HepG2 (cell line): ENCODE measurements around the gene COL18A1. TPM values are rescaled to one million over a fixed set of nuclear protein-coding genes. Genes with fewer than 3 reads are reported as not detected.
A peak's percentile ranks its signal among the peaks of the same experiment; 100 is the strongest.

Source experiments
- ATAC-seq: fragments of 200-7000 bp; cut with Tn5 transposase; 3 replicates; pipeline ENCODE4 v1.9.1; 2020; ENCODE audit warnings: mild to moderate bottlenecking, moderate library complexity
- BruUV-seq: library from RNA; stranded (reverse); fragments of 400-500 nt; replicated peaks from 2 replicates; lab custom pipeline; 2021; lab: Mats Ljungman, UMichigan
- CTCF ChIA-PET: fragments of 300-600 bp; formaldehyde crosslinking; extraction: SDS; loops from one replicate; lab custom pipeline; 2021; ENCODE audit warnings: low total read pairs, inconsistent platforms, low intra/inter-chr PET ratio; lab: Yijun Ruan, JAX
- POLR2A ChIA-PET: fragments of 350-600 bp; sonication (Branson Sonifier 250); formaldehyde crosslinking; loops from one replicate; lab custom pipeline; 2020; ENCODE audit warnings: antibody characterized with exemption, inconsistent platforms; lab: Yijun Ruan, JAX
- DNase-seq: peaks from one replicate; pipeline ENCODE4 v3.0.0-alpha.2; 2015; ENCODE audit warnings: low spot score
- FAIRE-seq: peaks from 3 replicates; lab custom pipeline; 2011; peaks lifted over from hg19 to GRCh38; lab: Jason Lieb, UNC
- H2AFZ ChIP-seq: one replicate; pipeline ENCODE4 v1.6.1; 2011; ENCODE audit warnings: low read length, inconsistent platforms
- H3K27ac ChIP-seq: fragments of 300-600 bp; 3 replicates; pipeline ENCODE4 v1.8.0; 2011; ENCODE audit warnings: mixed run types, mild to moderate bottlenecking, mixed read lengths, low read length, inconsistent platforms; ENCODE audit not compliant: insufficient read depth; ENCODE audit errors: extremely low read length
- H3K27me3 ChIP-seq, 2 experiments: fragments of 200-600 bp in 1 of 2; 2 replicates in 1 of 2; 3 replicates in 1 of 2; pipeline versions ENCODE4 v1.6.0 to v1.8.0; 2011; ENCODE audit warnings: low read length in 2 of 2, mild to moderate bottlenecking in 2 of 2, moderate library complexity in 2 of 2, inconsistent platforms in 1 of 2; ENCODE audit not compliant: insufficient read depth in 2 of 2, control insufficient read depth in 1 of 2
- H3K36me3 ChIP-seq, 2 experiments: fragments of 200-600 bp in 1 of 2; replicated peaks in 1 of 2; 2 replicates in 1 of 2; 3 replicates in 1 of 2; pipeline versions ENCODE4 v1.5.1 to v1.8.0; 2011; ENCODE audit warnings: low read length in 2 of 2, inconsistent platforms in 1 of 2; ENCODE audit not compliant: insufficient read depth in 2 of 2, control insufficient read depth in 1 of 2
- H3K4me1 ChIP-seq: 2 replicates; pipeline ENCODE4 v1.5.1; 2012; ENCODE audit warnings: low read length, inconsistent platforms; ENCODE audit not compliant: insufficient read depth
- H3K4me2 ChIP-seq: 2 replicates; pipeline ENCODE4 v1.6.0; 2011; ENCODE audit warnings: low read depth, low read length, inconsistent platforms
- H3K4me3 ChIP-seq, 3 experiments: fragments of 200-600 bp in 1 of 3; sonication (generic), shearing (Covaris generic) in 1 of 3; replicated peaks in 1 of 3; 2 replicates each; pipeline ENCODE4 v1.5.1; 2011 to 2016; ENCODE audit warnings: low read length in 3 of 3, inconsistent platforms in 2 of 3, low read depth in 2 of 3, mild to moderate bottlenecking in 2 of 3, control low read depth in 1 of 3, mixed read lengths in 1 of 3; ENCODE audit not compliant: insufficient read depth in 1 of 3
- H3K79me2 ChIP-seq: one replicate; pipeline ENCODE4 v1.6.1; 2011; ENCODE audit warnings: low read length, inconsistent platforms; ENCODE audit not compliant: insufficient read depth
- H3K9ac ChIP-seq: 2 replicates; pipeline ENCODE4 v1.6.0; 2011; ENCODE audit warnings: mild to moderate bottlenecking, low read depth, low read length, inconsistent platforms; ENCODE audit not compliant: insufficient read depth
- H3K9me3 ChIP-seq: 2 replicates; pipeline ENCODE4 v1.5.1; 2012; ENCODE audit warnings: mild to moderate bottlenecking, low read length
- H4K20me1 ChIP-seq: 2 replicates; pipeline ENCODE4 v1.6.0; 2011; ENCODE audit warnings: inconsistent platforms, mild to moderate bottlenecking, low read length, moderate library complexity; ENCODE audit not compliant: insufficient read depth
- AGO1 ChIP-seq: fragments of 200-400 bp; formaldehyde crosslinking; IDR thresholded peaks from 2 replicates; pipeline ENCODE4 v1.6.1; 2017; ENCODE audit warnings: mild to moderate bottlenecking, low read depth, low read length, moderate library complexity; ENCODE audit not compliant: poor library complexity, severe bottlenecking
- ELF3 ChIP-seq: IDR thresholded peaks from 2 replicates; pipeline ENCODE4 v1.6.1; 2016; ENCODE audit warnings: missing genetic modification reagents, missing compliant biosample characterization
- ELF4 ChIP-seq: sonication (generic); formaldehyde crosslinking; IDR thresholded peaks from 2 replicates; pipeline ENCODE4 v1.5.0; 2020; ENCODE audit warnings: missing genetic modification reagents, mild to moderate bottlenecking, moderate library complexity, borderline replicate concordance
- FOXA3 ChIP-seq: IDR thresholded peaks from 2 replicates; pipeline ENCODE4 v1.6.1; 2016; ENCODE audit warnings: missing genetic modification reagents, missing compliant biosample characterization
- HDAC1 ChIP-seq: sonication (generic); formaldehyde crosslinking; IDR thresholded peaks from 2 replicates; pipeline ENCODE4 v1.5.1; 2020; ENCODE audit warnings: mild to moderate bottlenecking, missing genetic modification reagents
- HMG20B ChIP-seq: conservative IDR thresholded peaks from 2 replicates; pipeline ENCODE4 v1.6.1; 2016; ENCODE audit warnings: missing genetic modification reagents, missing compliant biosample characterization
- HNRNPUL1 ChIP-seq: fragments of 200-400 bp; formaldehyde crosslinking; IDR thresholded peaks from 2 replicates; pipeline ENCODE4 v1.6.1; 2017; ENCODE audit warnings: low read depth, mild to moderate bottlenecking, low read length, moderate library complexity
- KDM3A ChIP-seq: IDR thresholded peaks from 2 replicates; pipeline ENCODE4 v1.6.1; 2018; ENCODE audit warnings: low read depth, missing compliant biosample characterization
- MAZ ChIP-seq, 2 experiments: sonication (generic) in 1 of 2; formaldehyde crosslinking in 1 of 2; IDR thresholded peaks; 2 replicates each; pipeline versions ENCODE4 v1.5.0 to v1.6.1; 2012 to 2020; ENCODE audit warnings: low read depth in 2 of 2, mild to moderate bottlenecking in 2 of 2, borderline replicate concordance in 1 of 2, improper control_type of control experiment in 1 of 2, low read length in 1 of 2, missing genetic modification reagents in 1 of 2, moderate library complexity in 1 of 2
- NR3C1 ChIP-seq: sonication (generic); formaldehyde crosslinking; IDR thresholded peaks from 2 replicates; pipeline ENCODE4 v1.4.0; 2020; ENCODE audit warnings: missing genetic modification reagents
- PHF8 ChIP-seq: sonication (generic); formaldehyde crosslinking; IDR thresholded peaks from 2 replicates; pipeline ENCODE4 v1.5.0; 2020; ENCODE audit warnings: missing genetic modification reagents
- RARG ChIP-seq: sonication (generic); formaldehyde crosslinking; IDR thresholded peaks from 2 replicates; pipeline ENCODE4 v1.4.0; 2020; ENCODE audit warnings: low read depth, mild to moderate bottlenecking, missing genetic modification reagents
- SIX4 ChIP-seq: sonication (generic); formaldehyde crosslinking; IDR thresholded peaks from 2 replicates; pipeline ENCODE4 v1.4.0; 2020; ENCODE audit warnings: missing genetic modification reagents
- SOX5 ChIP-seq: IDR thresholded peaks from 2 replicates; pipeline ENCODE4 v1.6.1; 2016; ENCODE audit warnings: borderline replicate concordance
- SP1 ChIP-seq, 2 experiments: fragments of 450-650 bp in 1 of 2; sonication (generic) in 1 of 2; formaldehyde crosslinking in 1 of 2; IDR thresholded peaks; 2 replicates each; pipeline versions ENCODE4 v1.4.0 to v1.6.1; 2016 to 2020; ENCODE audit warnings: missing genetic modification reagents in 1 of 2
- STAG1 ChIP-seq: sonication (generic); formaldehyde crosslinking; IDR thresholded peaks from 2 replicates; pipeline ENCODE4 v1.4.0; 2020; ENCODE audit warnings: missing genetic modification reagents
- ZFP90 ChIP-seq: sonication (generic); formaldehyde crosslinking; IDR thresholded peaks from 2 replicates; pipeline ENCODE4 v1.8.0; 2022; ENCODE audit warnings: missing genetic modification reagents, mild to moderate bottlenecking, inconsistent platforms, borderline replicate concordance
- ZNF274 ChIP-seq: sonication (generic); formaldehyde crosslinking; IDR thresholded peaks from 2 replicates; pipeline ENCODE4 v1.5.1; 2020; ENCODE audit warnings: mild to moderate bottlenecking, missing genetic modification reagents
- ZNF335 ChIP-seq: sonication (generic); formaldehyde crosslinking; IDR thresholded peaks from 2 replicates; pipeline ENCODE4 v1.4.0; 2020; ENCODE audit warnings: missing genetic modification reagents
- ZNF44 ChIP-seq: sonication (generic); formaldehyde crosslinking; IDR thresholded peaks from 2 replicates; pipeline ENCODE4 v1.5.1; 2020; ENCODE audit warnings: mild to moderate bottlenecking, missing genetic modification reagents
- ZNF800 ChIP-seq: sonication (generic); formaldehyde crosslinking; IDR thresholded peaks from 2 replicates; pipeline ENCODE4 v1.4.0; 2020; ENCODE audit warnings: missing genetic modification reagents
- WGBS: methylation state at CpG from one replicate; pipeline ENCODE4 v1.1.6; 2017; ENCODE audit warnings: low lambda C conversion rate; 5-methylcytosine and 5-hydroxymethylcytosine counted together
- in situ Hi-C: cut with HindIII; loops from 2 replicates; pipeline ENCODE4 v1.10.0; 2017; ENCODE audit warnings: low pct_unique_long_range_greater_than_20kb; ENCODE audit not compliant: extremely low pct_ligation_motif_present
- intact Hi-C: fragments of 100-400 bp; cut with micrococcal nuclease; formaldehyde crosslinking; loops from one replicate; pipeline ENCODE4 v1.10.0; 2022; ENCODE audit not compliant: unreplicated experiment
- polyA plus RNA-seq, 8 experiments: library from polyadenylated mRNA; depleted of rRNA in 3 of 8; stranded (reverse) in 7 of 8; unstranded in 1 of 8; fragments of >200 nt; fragmentation: Illumina TruSeq in 4 of 8; extraction: Trizol in 4 of 8; gene quantifications; 2 replicates each; pipeline versions ENCODE4 v1.2.1 to v1.2.3, GENCODE V29; 2011 to 2016; ENCODE audit warnings: low read depth in 4 of 8, missing spikeins in 1 of 8, mixed read lengths in 1 of 8; ENCODE audit not compliant: insufficient read depth in 1 of 8
- total RNA-seq, 5 experiments: library from RNA; depleted of rRNA; stranded (reverse); fragments of >200 nt; fragmentation: Illumina TruSeq; extraction: Trizol; gene quantifications; 2 replicates each; pipeline ENCODE4 v1.2.3, GENCODE V29; 2016; ENCODE audit warnings: low read depth in 1 of 5
- TF ChIP-seq, protein P1 (sequence below): IDR thresholded peaks from 2 replicates; pipeline ENCODE4 v1.6.1; 2018; ENCODE audit warnings: missing genetic modification reagents, mild to moderate bottlenecking, missing compliant biosample characterization

The COL18A1 gene
- total and polyA plus RNA-seq, 2 of the 13 experiments (the other 11 are each of a cell fraction or from before 2014, with no cell fraction given) = 79.0 to 102 TPM

GRCh38 chr21:45554477-45555175 is 149.7 kb downstream of the COL18A1 start:
- in situ Hi-C loops = loop anchor here (5.0 kb wide), 2 partner anchors 43 to 268 kb away; no protein-coding TSS in a partner anchor
- TF ChIP-seq, protein P1, sequence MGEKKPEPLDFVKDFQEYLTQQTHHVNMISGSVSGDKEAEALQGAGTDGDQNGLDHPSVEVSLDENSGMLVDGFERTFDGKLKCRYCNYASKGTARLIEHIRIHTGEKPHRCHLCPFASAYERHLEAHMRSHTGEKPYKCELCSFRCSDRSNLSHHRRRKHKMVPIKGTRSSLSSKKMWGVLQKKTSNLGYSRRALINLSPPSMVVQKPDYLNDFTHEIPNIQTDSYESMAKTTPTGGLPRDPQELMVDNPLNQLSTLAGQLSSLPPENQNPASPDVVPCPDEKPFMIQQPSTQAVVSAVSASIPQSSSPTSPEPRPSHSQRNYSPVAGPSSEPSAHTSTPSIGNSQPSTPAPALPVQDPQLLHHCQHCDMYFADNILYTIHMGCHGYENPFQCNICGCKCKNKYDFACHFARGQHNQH = peak; percentile 62; the same call in 1 of the 2 replicates
- no peak for TF ChIP-seq ZNF44 (CRISPR knock-in tag)
- 0 out of 2 replicates have a peak, but pooled peaks have one; percentile 49 for TF ChIP-seq PHF8
- peak; percentile 62; the same call in 1 of the 2 replicates for TF ChIP-seq HDAC1 (CRISPR knock-in tag)
- no peak for TF ChIP-seq HMG20B
- TF ChIP-seq SIX4 (CRISPR knock-in tag) = peak; percentile 15; the same call in 1 of the 2 replicates
- TF ChIP-seq HNRNPUL1 = no peak
- TF ChIP-seq ZFP90 (CRISPR knock-in tag) = peak; percentile 62; the same call in 1 of the 2 replicates
- peak; percentile 53 for TF ChIP-seq AGO1
- TF ChIP-seq MAZ (IDR thresholded peaks at IDR 0.05; ENCODE audit: borderline replicate concordance, low read depth, low read length) = no peak
- 0 out of 2 replicates have a peak, but pooled peaks have one; percentile 47 for TF ChIP-seq MAZ (CRISPR knock-in tag; IDR thresholded peaks at IDR 0.05; ENCODE audit: low read depth)
- TF ChIP-seq ELF4 (CRISPR knock-in tag) = no peak
- no peak for TF ChIP-seq RARG
- TF ChIP-seq STAG1 (CRISPR knock-in tag) = peak; percentile 65
- 0 out of 2 replicates have a peak, but pooled peaks have one; percentile 12 for TF ChIP-seq SOX5 (CRISPR knock-in tag)
- TF ChIP-seq NR3C1 (CRISPR knock-in tag) = no peak
- no peak for TF ChIP-seq FOXA3 (CRISPR knock-in tag)
- no peak for TF ChIP-seq SP1 (IDR thresholded peaks at IDR 0.05)
- peak; percentile 67 for TF ChIP-seq SP1 (CRISPR knock-in tag; IDR thresholded peaks at IDR 0.05)
- TF ChIP-seq ZNF800 (CRISPR knock-in tag) = peak; percentile 84
- no peak for TF ChIP-seq ZNF274 (CRISPR knock-in tag)
- 0 out of 2 replicates have a peak, but pooled peaks have one; percentile 28 for TF ChIP-seq ZNF335 (CRISPR knock-in tag)
- TF ChIP-seq ELF3 = 0 out of 2 replicates have a peak, but pooled peaks have one; percentile 12
- 0 out of 2 replicates have a peak, but pooled peaks have one; percentile 72 for TF ChIP-seq KDM3A (CRISPR knock-in tag)

More at GRCh38 chr21:45554477-45555175, 149.7 kb downstream of the COL18A1 start:
- peak; percentile 14 for ATAC-seq
- Histone ChIP-seq H3K4me3 (peak overlapping the region; percentile 61 to 71 (median 63)), H3K9ac (peak overlapping the region; percentile 48), H3K4me2 (peak overlapping the region; percentile 95), H3K4me1 (peaks cover 33% of the 10 kb centered on the region), H2AFZ (no peak overlapping the region), H3K27me3 (peaks cover 13 to 52% of the 10 kb centered on the region in 2 experiments), H3K79me2 (no peaks in the 10 kb centered on the region), H3K9me3 (no peaks in the 10 kb centered on the region), H3K36me3 (no peaks in the 10 kb centered on the region), H3K27ac (peak overlapping the region; percentile 8), H4K20me1 (no peaks in the 10 kb centered on the region)
- CTCF ChIA-PET = interaction anchor here (2.9 kb wide), 2 partner anchors 41 to 265 kb away, joined by 27 to 36 read pairs; no protein-coding TSS in a partner anchor
- no peak for FAIRE-seq
- intact Hi-C loops = no loop called here
- DNase-seq = peak; percentile 38
- POLR2A ChIA-PET = interaction anchor here (1.0 kb wide), 1 partner anchor 28 kb away, joined by 3 read pairs; no protein-coding TSS in a partner anchor
- WGBS = under 1% methylated on average over 49 of the region's 53 CpGs
- BruUV-seq = no TSS peak
